ENCODE data around the gene HGS.
A peak's percentile ranks its signal among the peaks of the same experiment; 100 is the strongest.

Gene HGS

GRCh38 chr17:81683584-81684441, at the start of gene HGS, which contains the start of gene ARL16:
Gene HGS (plus strand): TSS chr17:81684011. CDS start chr17:81684067, 56 bp downstream.
Gene ARL16 (minus strand): TSS chr17:81683797. CDS start chr17:81683753, 44 bp downstream.
- peak; percentile 99 for DNase-seq (ENCODE audit: low spot score)

- no peak for DNase-seq (ENCODE audit: low spot score)
Observed at GRCh38 chr17:81635431-81635830, 48.4 kb upstream of the HGS start.

GRCh38 chr17:81635973-81636504, 47.8 kb upstream of the HGS start:
- no peak for DNase-seq (ENCODE audit: low spot score)

- peak; percentile 98 for DNase-seq (ENCODE audit: low spot score)
Observed at GRCh38 chr17:81636505-81637288, 47.1 kb upstream of the HGS start, which contains the start of the genes NPLOC4 and TSPAN10. Gene NPLOC4 (minus strand): TSS chr17:81637112. CDS start chr17:81636930, 182 bp downstream. Gene TSPAN10 (plus strand): TSS chr17:81637196. CDS start chr17:81642413, 5,217 bp downstream.

GRCh38 chr17:81638683-81639082, 45.1 kb upstream of the HGS start:
- DNase-seq (ENCODE audit: low spot score): no peak

- no peak for DNase-seq (ENCODE audit: low spot score)
Observed at GRCh38 chr17:81640011-81640410, 43.8 kb upstream of the HGS start.

- peak; percentile 70 for DNase-seq (ENCODE audit: low spot score)
Observed at GRCh38 chr17:81641825-81642489, 41.9 kb upstream of the HGS start.

- no peak for DNase-seq (ENCODE audit: low spot score)
Observed at GRCh38 chr17:81644496-81644895, 39.3 kb upstream of the HGS start.

GRCh38 chr17:81644976-81645952, 38.5 kb upstream of the HGS start:
- DNase-seq (ENCODE audit: low spot score): no peak

- DNase-seq (ENCODE audit: low spot score): no peak
Observed at GRCh38 chr17:81646869-81647600, 36.8 kb upstream of the HGS start.

GRCh38 chr17:81647640-81648012, 36.2 kb upstream of the HGS start:
- DNase-seq (ENCODE audit: low spot score): no peak

- DNase-seq (ENCODE audit: low spot score): no peak
Observed at GRCh38 chr17:81648013-81648706, 35.7 kb upstream of the HGS start.

GRCh38 chr17:81648707-81649085, 35.1 kb upstream of the HGS start:
- no peak for DNase-seq (ENCODE audit: low spot score)

- DNase-seq (ENCODE audit: low spot score): no peak
Observed at GRCh38 chr17:81650951-81651350, 32.9 kb upstream of the HGS start.

GRCh38 chr17:81651692-81652091, 32.1 kb upstream of the HGS start:
- DNase-seq (ENCODE audit: low spot score): peak; percentile 28

GRCh38 chr17:81652906-81653771, 30.7 kb upstream of the HGS start:
- no peak for DNase-seq (ENCODE audit: low spot score)

GRCh38 chr17:81655378-81656117, 28.3 kb upstream of the HGS start:
- no peak for DNase-seq (ENCODE audit: low spot score)
